Gastrocnemius medialis (tissue), 4 donors: ENCODE measurements around the gene LMO7.

Source experiments
- CTCF ChIP-seq, 5 experiments: fragments of 450-650 bp in 3 of 5; fragments of 200-600 bp in 2 of 5; sonication (generic) in 2 of 5; IDR thresholded peaks in 4 of 5; conservative IDR thresholded peaks in 1 of 5; 1 replicate in 4 of 5; 2 replicates in 1 of 5; pipeline ENCODE4 v1.5.1; 2016 to 2019; ENCODE audit warnings: antibody characterized with exemption in 5 of 5, mild to moderate bottlenecking in 3 of 5, moderate library complexity in 3 of 5
- POLR2A ChIP-seq, 2 donors: fragments of 450-650 bp; IDR thresholded peaks; one replicate each; pipeline ENCODE4 v1.6.1; 2017; ENCODE audit warnings: antibody characterized with exemption in 2 of 2, mild to moderate bottlenecking in 2 of 2, moderate library complexity in 2 of 2

GRCh38 chr13:75879656-75880055 lies 243.5 kb downstream of the LMO7 start:
- TF ChIP-seq CTCF (IDR thresholded peaks at IDR 0.05 in 4 of 5, conservative IDR thresholded peaks at IDR 0.05 in 1 of 5) (no peak), POLR2A (IDR thresholded peaks at IDR 0.05) (no peak)
